ENCODE results near the gene PRDM15.

Gene PRDM15

GRCh38 chr21:41908829-41909228, 29.7 kb upstream of the PRDM15 start:
- DNase-seq (ENCODE audit: low read depth): no peak

- no peak for DNase-seq (ENCODE audit: low read depth)
These were observed 28.5 kb upstream of the PRDM15 start for GRCh38 chr21:41907496-41908258.

GRCh38 chr21:41906770-41907169, 27.6 kb upstream of the PRDM15 start:
- no peak for DNase-seq (ENCODE audit: low read depth)

GRCh38 chr21:41903559-41904351, 24.6 kb upstream of the PRDM15 start:
- DNase-seq (ENCODE audit: low read depth): no peak

- no peak for DNase-seq (ENCODE audit: low read depth)
These were observed 23.8 kb upstream of the PRDM15 start for GRCh38 chr21:41902946-41903345.

- no peak for DNase-seq (ENCODE audit: low read depth)
These were observed 22.6 kb upstream of the PRDM15 start for GRCh38 chr21:41901782-41902181.

- DNase-seq (ENCODE audit: low read depth): no peak
These were observed 22.0 kb upstream of the PRDM15 start for GRCh38 chr21:41901099-41901498.

GRCh38 chr21:41900401-41900800, 21.3 kb upstream of the PRDM15 start:
- DNase-seq (ENCODE audit: low read depth): no peak

GRCh38 chr21:41899426-41900202, 20.5 kb upstream of the PRDM15 start:
- no peak for DNase-seq (ENCODE audit: low read depth)

GRCh38 chr21:41898998-41899397, 19.9 kb upstream of the PRDM15 start:
- no peak for DNase-seq (ENCODE audit: low read depth)

GRCh38 chr21:41897700-41898099, 18.6 kb upstream of the PRDM15 start:
- DNase-seq (ENCODE audit: low read depth): no peak

GRCh38 chr21:41897047-41897669, 18.0 kb upstream of the PRDM15 start:
- no peak for DNase-seq (ENCODE audit: low read depth)

- peak; percentile 21 for DNase-seq (ENCODE audit: low read depth)
These were observed 16.7 kb upstream of the PRDM15 start for GRCh38 chr21:41895643-41896493.

GRCh38 chr21:41894922-41895557, 15.9 kb upstream of the PRDM15 start:
- DNase-seq (ENCODE audit: low read depth): no peak

- DNase-seq (ENCODE audit: low read depth): no peak
These were observed 15.4 kb upstream of the PRDM15 start for GRCh38 chr21:41894511-41894910.

- no peak for DNase-seq (ENCODE audit: low read depth)
These were observed 13.6 kb upstream of the PRDM15 start for GRCh38 chr21:41892726-41893125.

- no peak for DNase-seq (ENCODE audit: low read depth)
These were observed 12.0 kb upstream of the PRDM15 start for GRCh38 chr21:41891132-41891531.

- DNase-seq (ENCODE audit: low read depth): no peak
These were observed 11.2 kb upstream of the PRDM15 start for GRCh38 chr21:41890355-41890754.

- DNase-seq (ENCODE audit: low read depth): no peak
These were observed 9.7 kb upstream of the PRDM15 start for GRCh38 chr21:41888749-41889376.

GRCh38 chr21:41887667-41888066, 8.5 kb upstream of the PRDM15 start:
- no peak for DNase-seq (ENCODE audit: low read depth)
